Suprapubic skin (tissue), 4 donors: ENCODE measurements around the gene CACNA1E.

Experiments
- CTCF ChIP-seq, 2 donors: fragments of 200-600 bp in 1 of 2; fragments of 450-650 bp in 1 of 2; sonication (generic) in 1 of 2; IDR thresholded peaks; one replicate each; pipeline ENCODE4 v1.5.1; 2016 to 2019; ENCODE audit warnings: antibody characterized with exemption in 2 of 2, mild to moderate bottlenecking in 1 of 2, moderate library complexity in 1 of 2
- POLR2A ChIP-seq, 2 donors: fragments of 450-650 bp; IDR thresholded peaks; one replicate each; pipeline ENCODE4 v1.6.1; 2017; ENCODE audit warnings: antibody characterized with exemption in 2 of 2, mild to moderate bottlenecking in 2 of 2, moderate library complexity in 2 of 2
- POLR2AphosphoS5 ChIP-seq, 3 donors: sonication (generic); formaldehyde crosslinking; IDR thresholded peaks; one replicate each; pipeline ENCODE4 v1.6.1; 2017; ENCODE audit warnings: antibody characterized with exemption in 3 of 3

GRCh38 chr1:181791721-181792120 is 308.4 kb downstream of the CACNA1E start:
- TF ChIP-seq CTCF (IDR thresholded peaks at IDR 0.05) (no peak), POLR2A (IDR thresholded peaks at IDR 0.05) (no peak), POLR2AphosphoS5 (IDR thresholded peaks at IDR 0.05) (no peak)
